Measurements from ENCODE around the gene UBE2G1.

- TF ChIP-seq CLOCK (CRISPR knock-in tag; IDR thresholded peaks at IDR 0.05; ENCODE audit: borderline replicate concordance) (no peak), CHD1 (IDR thresholded peaks at IDR 0.05; ENCODE audit: low read length) (no peak), ZNF12 (CRISPR knock-in tag; IDR thresholded peaks at IDR 0.05) (no peak), ZNF830 (CRISPR knock-in tag; IDR thresholded peaks at IDR 0.05) (no peak)
Measured at GRCh38 chr17:4314618-4315017, 51.9 kb downstream of the UBE2G1 start.

Measured in K562 (cell line).